Measurements from ENCODE around the gene SCN5A. TPM values are rescaled to one million over a fixed set of nuclear protein-coding genes. Genes with fewer than 3 reads are reported as not detected.

SCN5A gene
- total RNA-seq, 1 donor from 2014 or later: 1.4 TPM

DNA sequence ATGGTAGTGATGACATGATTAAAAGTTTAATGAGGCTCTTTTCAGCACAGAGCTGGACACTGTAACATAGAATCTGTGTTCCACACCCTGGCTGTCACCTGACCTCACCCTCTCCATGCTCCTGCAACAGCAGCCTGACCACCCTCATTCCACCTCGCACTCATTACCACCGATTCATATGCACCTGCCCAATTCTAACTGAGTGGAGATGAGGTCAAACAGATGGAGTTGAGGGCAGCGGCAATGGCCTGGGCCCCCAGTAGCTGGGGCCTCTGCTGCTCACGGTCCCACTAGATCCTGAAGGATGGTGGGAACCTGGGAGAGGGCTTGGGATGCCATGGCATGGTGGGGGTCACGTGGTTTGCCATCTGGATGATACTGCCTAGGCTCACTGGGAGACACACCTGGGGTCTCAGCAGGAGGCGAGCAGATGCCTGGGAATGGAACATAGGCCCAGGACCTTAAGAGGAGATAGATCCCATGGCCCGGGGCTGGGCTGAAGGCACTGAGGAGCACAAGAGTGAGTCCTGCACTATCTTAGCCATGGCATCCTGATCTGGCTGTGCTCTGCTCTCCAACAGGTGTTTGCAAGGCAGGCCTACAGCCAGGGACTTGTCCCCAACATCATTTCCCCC is 1.3 kb downstream of the SCN5A start:
- no peak for DNase-seq (ENCODE audit: low spot score)
- peaks cover 6% of the 10 kb centered on the region for H3K27me3 Mint-ChIP-seq (ENCODE audit: unreplicated experiment)
- no peaks in the 10 kb centered on the region for H3K9me3 Mint-ChIP-seq (ENCODE audit: unreplicated experiment)
- no peak overlapping the region for H3K27ac Mint-ChIP-seq (ENCODE audit: unreplicated experiment)
- H3K36me3 Mint-ChIP-seq (ENCODE audit: low read depth, unreplicated experiment): no peaks in the 10 kb centered on the region
- TF ChIP-seq, protein P1, sequence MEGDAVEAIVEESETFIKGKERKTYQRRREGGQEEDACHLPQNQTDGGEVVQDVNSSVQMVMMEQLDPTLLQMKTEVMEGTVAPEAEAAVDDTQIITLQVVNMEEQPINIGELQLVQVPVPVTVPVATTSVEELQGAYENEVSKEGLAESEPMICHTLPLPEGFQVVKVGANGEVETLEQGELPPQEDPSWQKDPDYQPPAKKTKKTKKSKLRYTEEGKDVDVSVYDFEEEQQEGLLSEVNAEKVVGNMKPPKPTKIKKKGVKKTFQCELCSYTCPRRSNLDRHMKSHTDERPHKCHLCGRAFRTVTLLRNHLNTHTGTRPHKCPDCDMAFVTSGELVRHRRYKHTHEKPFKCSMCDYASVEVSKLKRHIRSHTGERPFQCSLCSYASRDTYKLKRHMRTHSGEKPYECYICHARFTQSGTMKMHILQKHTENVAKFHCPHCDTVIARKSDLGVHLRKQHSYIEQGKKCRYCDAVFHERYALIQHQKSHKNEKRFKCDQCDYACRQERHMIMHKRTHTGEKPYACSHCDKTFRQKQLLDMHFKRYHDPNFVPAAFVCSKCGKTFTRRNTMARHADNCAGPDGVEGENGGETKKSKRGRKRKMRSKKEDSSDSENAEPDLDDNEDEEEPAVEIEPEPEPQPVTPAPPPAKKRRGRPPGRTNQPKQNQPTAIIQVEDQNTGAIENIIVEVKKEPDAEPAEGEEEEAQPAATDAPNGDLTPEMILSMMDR (IDR thresholded peaks at IDR 0.05; ENCODE audit: unreplicated experiment): no peak
- no peaks in the 10 kb centered on the region for H3K4me1 Mint-ChIP-seq (ENCODE audit: unreplicated experiment)
- peak overlapping the region; percentile 85 for H3K4me3 Mint-ChIP-seq (ENCODE audit: unreplicated experiment)

DNA sequence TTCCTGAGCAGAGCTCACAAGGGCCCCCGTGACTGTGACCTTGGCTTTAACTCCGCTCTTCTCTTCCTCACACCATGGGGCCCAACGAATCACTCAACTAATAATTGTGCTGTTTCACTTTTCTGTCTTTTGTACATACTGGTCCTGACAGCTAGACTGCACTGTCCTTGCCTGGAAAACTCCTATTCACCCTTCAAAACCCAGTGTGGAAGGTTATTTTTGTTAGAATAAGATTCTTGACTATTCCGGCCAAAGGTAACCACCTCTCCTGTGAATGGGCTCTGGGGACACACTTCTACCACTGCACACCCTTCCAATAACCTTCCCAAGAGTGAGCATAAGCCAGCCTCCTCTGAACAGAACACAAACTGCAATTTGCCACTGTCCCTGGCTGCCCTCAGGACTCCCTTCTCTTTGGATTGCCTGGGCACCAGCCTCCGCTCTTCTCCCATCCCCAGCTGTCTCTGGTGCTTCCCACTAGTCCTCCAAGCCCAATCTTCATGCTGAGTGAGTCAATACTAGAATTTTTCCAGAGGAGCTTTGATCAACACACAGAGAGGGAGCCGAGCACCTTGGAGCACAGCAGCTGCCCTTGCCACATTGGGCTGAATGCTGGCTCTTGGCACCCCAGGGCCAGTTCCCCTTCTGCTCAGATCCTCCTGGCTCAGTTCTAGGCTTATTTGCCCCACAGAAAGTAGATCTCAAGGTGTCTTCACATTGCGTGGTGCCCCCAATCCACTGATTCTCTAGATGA is 2.1 kb downstream of the SCN5A start:
- TF ChIP-seq, protein P1 (IDR thresholded peaks at IDR 0.05; ENCODE audit: unreplicated experiment): no peak
- no peaks in the 10 kb centered on the region for H3K9me3 Mint-ChIP-seq (ENCODE audit: unreplicated experiment)
- no peak overlapping the region for H3K27ac Mint-ChIP-seq (ENCODE audit: unreplicated experiment)
- no peak for DNase-seq (ENCODE audit: low spot score)
- no peaks in the 10 kb centered on the region for H3K36me3 Mint-ChIP-seq (ENCODE audit: low read depth, unreplicated experiment)
- no peak overlapping the region for H3K4me3 Mint-ChIP-seq (ENCODE audit: unreplicated experiment)
- H3K4me1 Mint-ChIP-seq (ENCODE audit: unreplicated experiment): no peaks in the 10 kb centered on the region
- peaks cover 6% of the 10 kb centered on the region for H3K27me3 Mint-ChIP-seq (ENCODE audit: unreplicated experiment)

DNA sequence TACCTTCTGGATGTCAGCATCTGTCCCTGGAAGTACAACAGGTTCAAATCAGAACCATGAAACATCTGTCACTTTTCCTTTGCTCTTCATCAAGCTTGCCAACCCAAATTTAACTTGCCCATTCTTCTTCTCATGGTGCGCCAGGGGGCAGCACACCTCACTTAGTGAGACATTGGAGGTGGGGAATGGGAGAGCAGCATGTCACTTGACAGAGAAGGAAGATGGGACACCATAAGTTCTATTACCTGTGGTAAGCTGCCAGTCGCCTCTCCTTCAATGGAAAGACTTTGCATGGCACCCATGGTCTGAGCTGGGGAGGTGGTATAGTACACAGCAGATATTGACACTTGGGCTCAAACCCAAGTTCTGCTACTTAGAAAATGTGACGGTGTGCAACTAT is 2.9 kb downstream of the SCN5A start:
- peaks cover 6% of the 10 kb centered on the region for H3K27me3 Mint-ChIP-seq (ENCODE audit: unreplicated experiment)
- no peaks in the 10 kb centered on the region for H3K4me1 Mint-ChIP-seq (ENCODE audit: unreplicated experiment)
- no peaks in the 10 kb centered on the region for H3K36me3 Mint-ChIP-seq (ENCODE audit: low read depth, unreplicated experiment)
- no peak overlapping the region for H3K27ac Mint-ChIP-seq (ENCODE audit: unreplicated experiment)
- no peak overlapping the region for H3K4me3 Mint-ChIP-seq (ENCODE audit: unreplicated experiment)
- no peaks in the 10 kb centered on the region for H3K9me3 Mint-ChIP-seq (ENCODE audit: unreplicated experiment)
- TF ChIP-seq, protein P1 (IDR thresholded peaks at IDR 0.05; ENCODE audit: unreplicated experiment): peak; percentile 47
- DNase-seq (ENCODE audit: low spot score): peak; percentile 45

DNA sequence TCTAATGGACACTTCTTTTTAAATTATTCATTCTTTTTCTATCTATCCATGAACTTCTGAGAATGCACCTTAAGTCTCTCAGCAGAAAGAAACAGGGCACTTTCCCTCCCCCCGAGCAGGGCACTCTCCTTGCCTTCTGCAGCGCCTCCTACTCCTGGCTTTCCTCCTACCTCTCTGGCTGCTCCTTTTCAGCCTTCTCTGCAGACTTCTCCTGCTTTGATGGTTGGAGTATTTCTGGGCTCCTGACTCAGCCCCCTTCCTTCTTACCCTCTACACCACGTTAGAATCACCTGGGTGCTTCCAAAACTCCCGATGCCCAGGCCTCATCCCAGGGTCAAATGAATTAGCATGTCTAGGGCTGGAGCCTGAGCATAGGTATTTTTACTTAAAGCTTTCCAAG is 3.4 kb downstream of the SCN5A start:
- H3K9me3 Mint-ChIP-seq (ENCODE audit: unreplicated experiment): no peaks in the 10 kb centered on the region
- no peaks in the 10 kb centered on the region for H3K36me3 Mint-ChIP-seq (ENCODE audit: low read depth, unreplicated experiment)
- H3K4me3 Mint-ChIP-seq (ENCODE audit: unreplicated experiment): no peak overlapping the region
- H3K27ac Mint-ChIP-seq (ENCODE audit: unreplicated experiment): no peak overlapping the region
- H3K4me1 Mint-ChIP-seq (ENCODE audit: unreplicated experiment): no peaks in the 10 kb centered on the region
- DNase-seq (ENCODE audit: low spot score): no peak
- H3K27me3 Mint-ChIP-seq (ENCODE audit: unreplicated experiment): peaks cover 6% of the 10 kb centered on the region
- TF ChIP-seq, protein P1 (IDR thresholded peaks at IDR 0.05; ENCODE audit: unreplicated experiment): no peak

DNA sequence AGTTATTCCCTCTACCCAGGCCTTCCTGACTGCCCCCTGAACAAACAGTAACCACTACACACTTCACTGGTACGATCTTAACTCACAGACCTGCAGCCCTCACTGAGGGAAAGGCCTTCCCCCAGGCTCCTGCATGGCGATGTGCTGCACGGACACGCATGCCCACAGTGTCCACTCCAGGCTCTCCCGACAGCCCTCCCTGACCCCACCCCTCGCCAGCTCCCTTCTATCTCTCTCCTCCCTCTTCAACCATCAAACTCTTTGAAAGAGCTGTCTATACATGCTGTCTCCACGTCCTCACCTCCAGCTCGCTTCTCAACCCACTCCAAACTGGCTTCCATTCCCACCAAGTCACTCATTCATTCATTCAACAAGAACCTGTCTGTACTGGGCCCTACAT is 3.9 kb downstream of the SCN5A start:
- DNase-seq (ENCODE audit: low spot score): no peak
- H3K27me3 Mint-ChIP-seq (ENCODE audit: unreplicated experiment): peaks cover 6% of the 10 kb centered on the region
- H3K27ac Mint-ChIP-seq (ENCODE audit: unreplicated experiment): no peak overlapping the region
- no peak overlapping the region for H3K4me3 Mint-ChIP-seq (ENCODE audit: unreplicated experiment)
- no peaks in the 10 kb centered on the region for H3K36me3 Mint-ChIP-seq (ENCODE audit: low read depth, unreplicated experiment)
- no peaks in the 10 kb centered on the region for H3K9me3 Mint-ChIP-seq (ENCODE audit: unreplicated experiment)
- TF ChIP-seq, protein P1 (IDR thresholded peaks at IDR 0.05; ENCODE audit: unreplicated experiment): no peak
- H3K4me1 Mint-ChIP-seq (ENCODE audit: unreplicated experiment): no peaks in the 10 kb centered on the region

Measured in endothelial cell (in vitro differentiated cells).